Measurements from ENCODE around the gene RNF130.
"Not testable (repeated sequence)": the region's sequence is repeated elsewhere in the genome, so short reads cannot be mapped to it uniquely, and the experiment has no call there.

Gene RNF130

DNA sequence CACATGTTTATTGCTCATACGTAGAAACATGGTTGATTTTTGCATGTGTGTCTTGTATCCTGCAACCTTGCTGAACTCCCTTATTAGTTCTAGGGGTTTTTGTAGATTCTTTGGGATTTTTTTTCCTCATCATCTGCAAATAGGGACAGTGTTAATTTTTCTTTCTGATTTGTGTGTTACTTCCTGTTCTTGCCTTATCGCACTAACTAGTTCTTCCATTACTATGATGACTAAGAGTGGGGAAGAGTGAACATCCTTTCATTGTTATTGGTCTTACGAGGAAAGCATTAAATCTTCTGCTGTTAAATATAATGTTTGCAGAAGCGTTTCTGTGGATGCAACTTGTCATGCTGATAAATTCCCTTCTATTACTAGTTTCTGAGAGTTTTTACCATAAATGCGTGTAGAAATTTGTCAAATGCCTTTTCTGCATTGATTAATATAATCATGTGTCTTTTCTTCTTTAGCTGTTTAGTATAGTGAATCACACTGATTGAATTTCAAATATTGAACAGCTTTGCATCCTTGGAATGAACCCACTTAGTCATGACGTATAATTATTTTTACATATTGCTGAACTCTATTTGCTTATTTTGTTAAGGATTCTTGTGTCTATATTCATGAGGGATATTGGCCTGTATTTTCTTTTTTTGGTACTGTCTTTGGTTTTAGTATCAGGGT, 32.1 kb upstream of the RNF130 start:
- no peak for DNase-seq

DNA sequence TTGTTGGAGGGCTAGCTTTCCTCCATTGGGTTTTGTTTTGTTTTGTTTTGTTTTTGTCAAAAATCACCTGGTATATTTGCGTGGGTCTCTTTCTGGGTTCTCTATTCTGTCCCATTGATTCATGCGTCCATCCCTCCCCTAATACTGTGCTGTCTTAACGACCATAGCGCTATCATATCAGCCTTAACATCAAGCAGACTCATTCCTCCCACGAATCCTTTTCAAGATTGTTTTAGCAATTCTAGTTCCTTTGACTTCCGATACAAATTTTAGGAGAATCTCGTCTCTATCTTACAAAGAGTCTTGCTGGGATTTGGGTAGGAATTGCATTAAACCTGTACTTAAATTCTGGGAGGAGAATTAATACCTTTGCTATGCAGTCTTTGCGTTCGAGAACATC, 31.1 kb upstream of the RNF130 start:
- DNase-seq = no peak

DNA sequence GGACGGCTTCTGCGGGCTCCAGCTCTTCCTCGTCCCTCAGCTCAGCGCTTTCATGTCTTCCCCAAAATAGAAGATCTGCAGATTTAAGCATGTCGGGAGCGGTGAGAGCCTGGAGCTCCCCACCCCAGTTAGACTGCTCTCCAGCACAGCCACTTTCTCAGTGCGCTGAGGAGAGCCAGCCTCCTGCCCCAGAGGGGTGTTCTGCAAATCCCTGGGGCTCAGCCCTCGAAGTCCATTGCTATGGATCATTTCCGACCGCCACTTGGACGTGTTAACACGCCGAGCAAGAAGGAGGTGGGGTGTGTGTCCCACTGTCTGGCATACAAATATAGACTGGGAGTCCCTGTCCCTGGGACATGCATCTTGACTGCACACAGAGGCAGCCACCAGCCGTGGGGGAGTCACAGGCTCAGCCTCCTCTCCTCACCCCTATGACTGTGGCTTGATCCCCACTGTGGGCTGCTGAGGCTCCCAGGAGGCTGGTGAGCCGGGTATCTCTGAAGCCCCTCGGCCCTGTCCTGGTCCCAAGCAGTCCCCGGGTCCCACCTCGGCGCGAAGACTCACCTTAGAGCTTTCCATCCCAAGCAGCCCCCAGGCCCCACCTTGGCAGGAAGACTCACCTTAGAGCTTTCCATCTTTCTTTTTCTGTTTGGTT, 30.0 kb upstream of the RNF130 start:
- DNase-seq = no peak

DNA sequence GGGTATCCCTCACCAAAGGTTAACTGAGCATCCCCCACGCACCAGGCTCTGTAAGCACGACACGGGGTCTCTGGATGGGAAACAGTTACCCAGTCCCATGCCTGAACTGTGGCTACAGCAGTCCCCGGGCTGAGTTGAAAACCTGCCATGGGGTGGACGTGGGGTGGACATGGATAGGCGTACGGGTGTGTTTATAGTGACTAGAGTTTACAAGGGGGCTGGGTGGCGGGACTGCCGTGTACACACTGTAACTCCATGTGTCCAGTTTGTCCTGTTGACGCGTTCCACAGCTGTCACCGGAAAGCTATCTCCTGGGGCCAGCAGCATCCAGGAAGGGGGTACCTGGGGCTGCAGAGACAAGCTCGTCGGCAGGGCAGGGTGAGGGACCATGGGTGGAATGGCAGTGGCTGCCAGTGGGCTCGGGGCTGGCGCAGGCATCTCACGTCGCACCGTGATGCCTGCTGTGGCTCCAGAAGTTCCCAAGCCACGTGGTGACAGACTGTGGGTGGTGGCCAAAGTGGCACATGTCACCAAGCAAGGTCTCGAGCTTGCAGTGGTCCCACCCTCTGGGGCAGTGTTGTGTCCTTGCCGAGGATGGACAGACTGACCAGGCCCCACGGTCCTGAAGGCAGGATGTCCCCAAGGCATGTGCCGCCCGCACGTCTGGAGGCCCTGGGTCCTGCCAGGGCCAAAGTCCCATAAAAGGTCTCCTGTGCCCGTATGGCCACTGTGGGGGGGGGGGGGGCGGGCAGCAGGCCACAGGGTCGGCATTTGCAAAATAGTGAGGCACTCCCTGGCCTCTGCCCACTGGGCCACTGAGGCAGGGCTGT, 29.3 kb upstream of the RNF130 start:
- DNase-seq = no peak

DNA sequence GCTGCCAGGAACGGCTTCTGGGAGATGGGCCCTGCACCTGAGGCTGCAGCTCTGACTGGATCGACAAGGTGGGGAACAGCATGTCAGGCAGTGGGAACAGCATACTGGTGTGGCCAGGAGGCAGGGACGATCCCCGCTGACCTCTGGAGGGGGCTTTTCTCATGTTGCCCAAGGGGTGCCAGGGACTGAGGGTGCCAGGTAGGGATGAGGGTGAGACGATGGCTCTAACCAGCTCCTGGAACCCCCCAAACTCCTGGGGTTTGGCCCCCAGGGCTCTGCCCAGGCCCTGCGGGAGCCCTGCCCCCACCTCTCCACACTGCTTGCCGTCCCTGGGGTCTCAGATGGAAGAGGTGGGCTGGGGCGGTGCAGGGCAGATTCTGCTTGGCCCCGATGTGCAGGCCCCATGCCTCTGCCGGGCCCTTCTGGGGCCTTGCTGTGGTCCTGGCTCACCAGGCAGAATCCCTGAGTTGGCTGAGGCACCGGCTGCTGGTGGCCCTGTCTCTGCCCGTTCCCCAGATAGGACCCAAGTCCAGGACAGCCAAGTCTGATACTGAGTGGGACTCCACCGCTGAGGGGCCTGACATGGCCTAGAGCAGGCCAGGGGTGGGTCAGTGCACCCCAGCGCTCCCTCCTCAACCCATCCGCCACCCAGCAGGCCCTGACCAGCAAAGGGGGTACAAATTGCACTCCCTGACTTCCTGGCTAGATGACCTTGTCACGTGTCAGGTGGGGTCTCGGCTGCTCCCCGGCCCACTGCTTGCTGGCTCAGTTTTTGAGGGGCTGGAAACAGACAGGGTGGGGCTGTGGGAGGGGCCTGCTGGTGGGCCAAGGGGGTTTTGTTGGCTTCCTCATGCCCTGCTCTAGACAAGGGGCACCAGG, 28.4 kb upstream of the RNF130 start:
- no peak for DNase-seq

DNA sequence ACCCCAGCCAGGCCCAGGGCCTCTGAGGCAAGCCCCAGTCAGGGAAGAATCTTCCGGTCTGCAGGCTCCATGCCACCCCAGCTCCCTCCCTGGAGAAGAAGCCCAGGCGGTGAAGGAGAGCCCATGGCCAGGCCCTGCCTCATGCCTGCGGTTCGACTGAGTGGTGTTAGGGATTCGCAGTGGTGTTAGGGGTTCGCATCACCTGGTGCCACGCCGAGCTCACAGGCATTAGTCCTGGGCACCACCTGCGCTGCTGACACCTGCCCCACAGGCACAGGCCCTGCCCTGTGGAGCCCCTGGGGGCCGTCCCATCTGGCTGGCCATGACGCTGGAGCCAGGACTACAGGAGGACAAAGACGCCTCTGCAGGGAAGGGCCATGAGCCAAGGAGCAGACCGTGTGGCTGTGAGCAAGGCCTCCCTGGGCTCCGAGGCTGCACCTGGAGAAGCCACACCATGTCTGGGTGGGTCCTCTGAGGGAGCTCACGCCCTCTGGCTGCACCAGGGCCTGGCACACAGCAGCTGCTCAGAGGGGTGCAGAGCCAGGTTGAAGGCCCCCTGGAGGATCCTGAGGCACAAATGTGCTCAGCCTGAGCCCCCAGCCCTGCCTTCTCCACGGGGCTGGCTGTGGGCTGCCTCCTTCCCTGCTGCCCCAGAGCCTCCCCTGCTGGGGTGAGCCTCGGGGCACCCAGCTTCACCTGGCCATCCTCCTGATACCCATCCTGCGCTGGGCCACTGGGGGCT, 27.6 kb upstream of the RNF130 start:
- no peak for DNase-seq

DNA sequence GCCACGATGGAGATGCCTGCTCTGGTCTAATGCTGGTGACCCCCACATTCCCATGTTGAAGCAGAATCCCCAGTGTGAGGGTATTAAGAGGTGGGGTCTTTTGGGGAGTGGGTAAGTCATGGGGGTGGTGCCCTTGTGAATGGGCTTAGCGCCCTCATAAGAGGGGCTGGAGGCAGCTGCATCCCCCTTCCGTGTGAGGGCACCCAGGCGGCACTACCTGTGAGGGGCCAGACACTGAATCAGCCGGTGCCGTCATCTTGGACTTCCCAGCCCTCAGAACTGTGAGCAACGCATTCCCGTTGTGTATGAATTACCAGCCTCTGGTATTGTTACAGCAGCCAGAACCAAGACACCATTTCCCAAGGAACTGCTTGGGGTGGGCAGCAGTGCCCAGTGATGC, 27.0 kb upstream of the RNF130 start:
- DNase-seq = no peak

DNA sequence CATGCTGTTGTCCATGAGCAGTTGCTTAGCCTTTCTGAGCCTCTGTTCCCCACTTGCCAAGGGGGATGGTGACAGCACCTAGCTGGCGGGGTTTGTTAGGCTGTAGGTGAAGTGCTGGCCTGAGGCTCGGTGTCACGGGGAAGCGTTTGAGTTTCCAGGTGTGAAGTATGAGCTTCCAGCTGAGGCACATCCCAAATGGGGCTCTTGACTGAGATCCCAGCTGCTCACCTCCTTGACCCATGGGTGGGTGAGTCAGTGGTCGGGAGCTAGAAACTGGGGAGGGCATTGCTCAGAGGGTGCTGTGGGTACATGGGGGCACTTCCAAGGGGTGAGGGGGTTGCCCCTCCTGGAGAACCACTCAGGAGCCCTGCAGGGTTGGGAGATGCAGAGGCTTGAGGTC, 26.4 kb upstream of the RNF130 start:
- DNase-seq = no peak

DNA sequence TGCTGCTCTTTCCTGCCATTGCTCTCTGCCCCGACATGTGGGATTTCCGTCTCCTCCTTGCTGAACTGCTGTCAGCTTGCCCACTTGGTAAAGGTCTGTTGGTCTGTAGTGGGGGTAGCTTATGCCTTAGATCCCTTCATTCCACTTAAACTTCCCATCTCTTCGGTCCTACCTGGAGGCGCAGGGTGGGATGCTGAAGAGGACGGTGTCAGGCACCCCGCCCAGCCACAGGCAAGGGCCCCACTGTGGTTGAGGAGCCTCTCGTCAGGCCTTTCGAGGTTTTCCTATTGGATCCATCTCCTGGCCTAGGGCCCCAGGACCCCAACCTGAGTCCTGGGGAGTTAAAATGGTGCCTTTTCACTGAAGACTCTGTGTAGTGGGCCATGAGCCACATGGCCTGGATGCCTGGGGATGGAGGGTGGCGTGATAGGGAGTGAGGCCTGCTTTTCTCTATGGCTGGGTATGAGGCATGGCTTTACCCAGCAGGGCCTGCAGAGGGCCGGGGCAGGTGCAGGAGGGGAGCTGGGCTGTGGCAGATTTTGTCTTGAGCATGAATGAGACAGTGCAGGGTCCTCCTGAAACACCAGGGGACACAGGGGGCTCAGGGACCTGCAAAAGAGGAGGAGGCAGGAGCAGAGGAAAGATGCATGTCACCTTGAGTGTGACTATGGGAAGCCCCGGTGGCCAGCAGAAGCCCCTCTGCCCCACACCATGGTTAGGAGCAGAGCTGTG, 25.8 kb upstream of the RNF130 start:
- no peak for DNase-seq

DNA sequence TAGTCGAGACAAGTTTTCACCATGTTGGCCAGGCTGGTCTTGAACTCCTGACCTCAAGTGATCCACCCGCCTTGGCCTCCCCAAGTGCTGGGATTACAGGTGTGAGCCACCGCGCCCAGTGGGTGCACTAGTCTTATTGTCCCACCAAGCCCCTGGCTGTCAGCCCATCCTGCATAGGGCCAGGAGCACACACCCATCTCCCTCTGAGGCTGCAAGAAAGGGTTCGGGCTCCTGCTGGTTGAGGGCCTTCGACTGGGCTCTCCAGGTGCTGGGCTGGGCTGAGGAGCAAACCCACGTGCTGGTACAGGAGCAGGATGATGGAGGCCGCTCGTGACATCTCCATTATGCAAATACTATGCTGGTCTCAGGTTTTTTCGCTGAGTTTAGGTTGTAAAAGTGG, 25.1 kb upstream of the RNF130 start:
- no peak for DNase-seq

DNA sequence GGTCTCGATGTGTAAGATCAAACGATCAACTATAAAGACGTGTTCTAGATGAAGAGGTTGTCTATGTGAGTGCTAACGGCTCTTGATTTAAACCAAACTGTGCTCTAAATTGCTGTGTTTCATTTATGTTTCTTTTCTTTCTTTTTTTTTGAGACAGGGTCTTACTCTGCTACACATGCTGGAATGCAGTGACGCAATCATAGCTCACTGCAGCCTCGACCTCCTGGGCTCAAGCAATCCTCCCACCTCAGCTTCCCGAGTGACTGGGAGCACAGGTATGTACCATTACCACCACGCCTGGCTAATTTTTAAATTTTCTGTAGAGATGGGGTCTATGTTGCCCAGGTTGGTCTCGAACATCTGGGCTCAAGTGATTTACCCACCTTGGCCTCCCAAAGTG, 24.0 kb upstream of the RNF130 start:
- no peak for DNase-seq

DNA sequence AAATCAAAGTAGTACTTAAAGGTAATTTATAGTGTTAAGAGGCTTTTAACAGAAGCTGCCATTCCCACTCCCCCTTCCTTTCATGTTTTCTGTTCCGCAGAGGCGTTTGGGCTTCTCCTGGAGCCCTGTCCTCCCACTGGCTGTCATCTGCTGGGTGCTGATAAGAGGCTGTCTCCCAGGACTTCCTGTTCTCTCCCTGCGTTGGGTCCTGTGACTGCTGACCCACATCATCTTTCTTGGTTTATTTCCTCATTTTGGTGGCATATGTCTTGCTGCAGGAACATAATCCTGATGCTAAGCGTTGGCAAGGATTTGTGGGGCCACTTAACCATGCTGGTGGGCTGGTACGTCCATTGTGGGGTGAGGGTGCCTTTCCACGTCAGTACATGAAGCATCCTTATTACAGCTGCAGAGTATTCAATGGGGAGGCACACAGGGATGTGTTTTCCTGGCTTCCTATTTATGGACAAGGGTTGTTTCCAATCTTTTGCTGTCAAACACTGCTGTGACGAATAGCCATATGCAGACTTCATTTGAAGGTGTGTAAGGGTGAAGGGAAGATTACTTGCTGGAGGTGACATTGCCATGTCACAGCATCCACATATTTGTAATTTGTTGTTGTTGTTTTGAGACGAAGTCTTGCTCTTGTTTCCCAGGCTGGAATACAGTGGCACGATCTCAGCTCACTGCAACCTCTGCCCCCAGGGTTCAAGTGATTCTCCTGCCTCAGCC, 22.3 kb upstream of the RNF130 start:
- DNase-seq = peak; percentile 90 to 97 (median 95)

DNA sequence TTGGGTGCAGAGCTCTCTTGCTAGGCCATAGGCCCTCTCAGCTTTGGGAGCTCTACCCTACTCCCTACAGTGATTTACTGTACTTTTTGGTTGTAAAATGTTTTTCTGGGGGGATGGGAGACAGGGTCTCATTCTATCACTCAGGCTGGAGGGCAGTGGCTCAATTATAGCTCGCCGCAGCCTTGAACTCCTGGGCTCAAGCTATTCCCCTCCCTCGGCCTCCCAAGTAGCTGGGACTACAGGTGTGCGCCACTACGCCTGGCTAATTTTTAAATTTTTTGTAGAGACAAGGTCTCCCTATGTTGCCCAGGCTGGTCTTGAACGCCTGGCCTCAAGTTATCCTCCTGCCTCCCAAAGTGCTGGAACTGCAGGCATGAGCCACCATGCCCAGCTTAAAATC, 21.7 kb upstream of the RNF130 start:
- no peak for DNase-seq

DNA sequence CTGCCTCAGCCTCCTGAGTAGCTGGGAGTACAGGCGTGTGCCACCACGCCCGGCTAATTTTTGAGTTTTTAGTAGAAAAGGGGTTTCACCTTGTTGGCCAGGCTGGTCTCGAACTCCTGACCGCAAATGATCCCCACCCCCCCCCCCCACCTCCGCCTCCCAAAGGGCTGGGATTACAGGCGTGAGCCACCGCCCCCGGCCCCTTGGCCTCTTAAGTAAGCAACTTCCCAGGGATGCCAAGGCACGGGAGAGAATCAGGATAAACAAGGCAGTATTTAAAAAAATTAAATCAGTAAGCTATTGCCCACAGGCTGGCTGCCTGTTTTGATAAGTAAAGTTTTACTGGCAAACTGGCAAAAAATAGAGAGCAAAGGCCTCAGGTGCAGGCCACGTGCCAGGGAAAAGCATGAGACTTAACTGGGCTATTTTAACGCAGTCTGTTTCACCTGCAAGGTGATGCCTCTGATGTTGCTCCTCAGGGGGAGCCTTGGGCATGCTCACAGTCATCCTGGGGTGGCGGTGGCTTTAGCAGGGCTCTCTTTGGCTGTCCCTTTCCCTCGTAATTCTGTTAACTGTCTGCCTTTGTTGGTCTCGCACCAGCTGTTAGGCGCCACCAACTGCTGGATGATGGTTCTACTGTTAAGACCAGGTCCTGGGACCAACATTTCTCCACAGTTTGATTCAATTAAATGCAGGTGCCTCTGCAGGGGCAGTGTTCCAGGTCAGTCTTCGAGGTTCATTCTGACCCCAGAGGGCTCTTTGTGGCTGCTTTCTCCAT, 19.4 kb upstream of the RNF130 start:
- DNase-seq = peak; percentile 50 to 73 (median 66)

DNA sequence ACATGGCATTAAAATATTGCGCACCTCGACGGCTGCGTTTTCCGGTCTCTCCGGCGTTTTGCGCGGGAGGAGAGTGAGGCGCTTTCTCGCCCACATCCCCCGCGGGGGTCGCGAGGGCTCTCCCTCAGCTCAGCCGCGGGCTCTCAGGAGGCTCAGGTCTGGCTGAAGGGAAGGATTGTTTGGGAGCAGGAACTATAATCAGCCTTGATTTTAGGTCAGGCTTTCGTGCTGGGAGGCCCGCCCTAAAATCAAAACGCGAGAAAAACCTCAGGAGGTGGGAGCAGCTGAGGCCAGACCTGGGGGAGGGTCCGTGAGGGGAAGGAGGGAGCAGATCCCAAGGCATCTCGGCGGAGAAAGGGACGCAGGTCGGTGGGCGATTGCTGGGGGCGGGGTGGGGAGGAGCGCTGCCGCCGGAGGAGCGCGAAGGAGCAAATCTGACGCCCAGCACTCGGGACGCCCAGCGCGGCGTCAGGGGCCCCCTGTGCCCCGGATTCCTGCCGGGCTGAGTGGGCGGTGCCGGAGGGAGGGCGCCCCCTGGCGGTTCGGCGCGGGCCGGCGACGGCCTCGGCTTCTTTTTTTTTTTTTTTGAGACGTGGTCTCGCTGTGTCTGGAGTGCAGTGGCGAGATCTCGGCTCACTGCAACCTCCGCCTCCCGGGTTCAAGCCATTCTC, 18.7 kb upstream of the RNF130 start:
- peak; percentile 92 to 95 (median 94) for DNase-seq

DNA sequence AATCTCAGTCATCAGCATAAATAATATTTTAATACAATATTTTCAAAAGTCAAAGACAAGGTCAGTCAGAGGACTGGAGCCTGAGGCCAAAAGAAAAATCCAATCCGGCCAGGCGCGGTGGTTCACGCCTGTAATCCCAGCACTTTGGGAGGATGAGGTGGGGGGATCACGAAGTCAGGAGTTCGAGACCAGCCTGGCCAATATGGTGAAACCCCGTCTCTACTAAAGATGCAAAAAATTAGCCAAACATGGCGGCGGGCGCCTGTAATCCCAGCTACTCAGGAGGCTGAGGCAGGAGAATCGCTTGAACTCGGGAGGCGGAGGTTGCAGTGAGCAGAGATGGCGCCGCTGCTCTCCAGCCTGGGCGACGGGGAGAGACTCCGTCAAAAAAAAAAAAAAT, 18.1 kb upstream of the RNF130 start:
- DNase-seq = not testable (repeated sequence)

DNA sequence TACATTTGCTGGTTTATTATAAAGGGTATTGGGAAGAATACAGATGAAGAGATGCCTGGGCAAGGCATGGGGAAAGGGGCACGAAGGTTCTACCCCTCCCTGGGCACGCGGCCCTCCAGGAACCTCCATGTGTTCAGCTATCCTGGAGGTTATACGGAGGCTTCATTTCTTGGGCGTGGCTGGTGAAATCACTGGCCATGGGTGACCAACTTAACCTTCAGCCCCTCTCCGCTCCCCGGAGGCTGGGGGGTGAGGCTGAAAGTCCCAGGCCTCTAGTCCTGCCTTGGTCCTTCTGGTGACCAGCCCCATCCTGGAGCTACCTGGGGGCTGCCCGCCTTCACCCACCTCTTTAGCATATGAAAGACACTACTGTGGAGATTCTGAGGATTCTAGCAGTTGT, 17.0 kb upstream of the RNF130 start:
- DNase-seq = no peak

DNA sequence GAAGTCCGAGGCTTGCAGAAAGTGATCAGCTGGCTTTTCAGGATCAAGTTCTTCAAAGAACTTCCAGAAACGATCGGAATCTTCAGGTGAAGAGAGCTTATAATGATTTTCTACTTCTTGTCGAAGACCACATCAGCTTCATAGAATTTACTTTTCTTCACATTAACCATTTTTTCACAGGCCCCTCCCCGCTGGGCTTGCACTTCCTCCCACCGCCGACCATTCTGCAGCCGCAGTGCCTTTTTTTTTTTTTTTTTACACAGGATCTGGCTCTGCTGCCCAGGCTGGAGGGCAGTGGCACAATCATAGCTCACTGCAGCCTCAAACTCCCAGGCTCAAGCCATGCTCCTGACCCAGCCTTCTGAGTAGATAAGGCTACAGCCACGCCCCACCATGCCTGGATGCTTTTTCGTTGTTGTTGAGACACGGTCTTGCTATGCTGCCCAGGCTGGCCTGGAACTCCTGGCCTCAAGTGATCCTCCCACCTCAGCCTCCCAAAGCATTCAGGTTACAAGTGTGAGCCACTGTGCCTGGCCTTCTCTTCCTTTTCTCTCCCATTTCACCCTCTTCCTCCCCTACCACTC, 15.3 kb upstream of the RNF130 start:
- DNase-seq = no peak

DNA sequence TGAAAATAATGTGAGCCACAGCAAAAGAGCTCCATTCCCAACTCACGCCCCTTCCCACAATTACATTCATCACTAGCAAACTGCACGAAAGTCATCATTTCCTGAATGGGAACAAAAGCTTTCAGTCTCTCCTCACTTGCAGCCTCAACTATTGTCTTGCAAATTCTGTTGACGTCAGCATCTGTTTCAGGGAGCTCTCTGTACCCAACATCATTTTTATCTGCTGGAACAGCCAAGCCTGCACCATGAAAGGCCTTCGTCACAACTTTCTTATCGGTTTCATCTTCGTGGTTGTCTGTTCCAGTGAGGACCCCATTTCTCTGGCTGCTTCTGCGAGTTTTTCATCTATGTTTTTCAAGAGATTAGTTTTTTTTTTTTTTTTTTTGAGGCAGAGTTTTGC, 14.3 kb upstream of the RNF130 start:
- DNase-seq = no peak

All from suppressor macrophage (primary cell).